Glutamatergic neuron (in vitro differentiated cells): Measurements from ENCODE around the gene ARHGAP31. TPM values are rescaled to one million over a fixed set of nuclear protein-coding genes. Genes with fewer than 3 reads are reported as not detected.

ENCODE experiments used
- DNase-seq: peaks from one replicate; pipeline ENCODE4 v3.0.0; 2022
- H3K27ac Mint-ChIP-seq: one replicate; pipeline ENCODE4 v1.8.0; 2020; ENCODE audit warnings: mild to moderate bottlenecking, mixed read lengths, inconsistent platforms; ENCODE audit not compliant: unreplicated experiment
- H3K27me3 Mint-ChIP-seq: one replicate; pipeline ENCODE4 v1.8.0; 2020; ENCODE audit warnings: mild to moderate bottlenecking, moderate library complexity, mixed read lengths, inconsistent platforms; ENCODE audit not compliant: unreplicated experiment
- H3K36me3 Mint-ChIP-seq: one replicate; pipeline ENCODE4 v1.8.0; 2020; ENCODE audit warnings: mild to moderate bottlenecking, mixed read lengths, inconsistent platforms; ENCODE audit not compliant: unreplicated experiment
- H3K4me1 Mint-ChIP-seq: one replicate; pipeline ENCODE4 v1.8.0; 2020; ENCODE audit warnings: mild to moderate bottlenecking, low read depth, mixed read lengths, inconsistent platforms; ENCODE audit not compliant: unreplicated experiment
- H3K4me3 Mint-ChIP-seq: one replicate; pipeline ENCODE4 v1.8.0; 2020; ENCODE audit warnings: mild to moderate bottlenecking, mixed read lengths, inconsistent platforms; ENCODE audit not compliant: unreplicated experiment
- H3K9me3 Mint-ChIP-seq: one replicate; pipeline ENCODE4 v1.8.0; 2020; ENCODE audit warnings: mild to moderate bottlenecking, moderate library complexity, mixed read lengths, inconsistent platforms; ENCODE audit not compliant: unreplicated experiment
- CTCF ChIP-seq: fragments of 200-600 bp; sonication (generic); IDR thresholded peaks from one replicate; pipeline ENCODE4 v1.5.0; 2021; ENCODE audit not compliant: partially characterized antibody, unreplicated experiment
- total RNA-seq: library from RNA; stranded (reverse); fragmentation: NEBNext Ultra II Directional; extraction: Animal tissue kit (Norgen Biotek cat#: 25700); gene quantifications from one replicate; pipeline ENCODE4 v1.2.1, GENCODE V29; 2021; ENCODE audit not compliant: unreplicated experiment

The ARHGAP31 gene
- total RNA-seq, 1 donor from 2014 or later = 0.20 TPM

- Mint-ChIP-seq H3K4me3 (no peak overlapping the region), H3K27ac (no peak overlapping the region), H3K9me3 (no peaks in the 10 kb centered on the region), H3K4me1 (no peaks in the 10 kb centered on the region), H3K27me3 (peaks cover 5% of the 10 kb centered on the region), H3K36me3 (peaks cover 4% of the 10 kb centered on the region)
- DNase-seq = no peak
- no peak for TF ChIP-seq CTCF
These were observed 114.2 kb downstream of the ARHGAP31 start for GRCh38 chr3:119408243-119408950.

DNA sequence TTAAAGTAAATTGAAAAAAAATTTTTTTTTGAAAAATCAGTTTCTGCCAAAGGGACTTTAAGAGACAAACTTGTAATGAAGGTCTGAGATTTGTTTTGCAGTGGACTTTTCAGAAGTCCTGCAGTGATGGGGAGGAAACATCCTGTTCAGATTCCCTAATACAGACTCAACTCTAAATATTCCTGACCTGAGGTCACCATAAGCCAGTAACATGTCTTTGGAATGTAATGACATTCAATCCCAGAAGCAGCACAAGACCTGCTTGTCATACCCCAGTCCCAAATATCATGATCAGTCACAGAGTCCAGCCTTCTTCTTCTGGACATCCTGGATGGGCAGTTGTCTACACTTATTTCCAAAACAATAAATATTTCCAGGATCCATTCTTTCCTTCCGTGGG, 115.7 kb downstream of the ARHGAP31 start:
- DNase-seq = no peak
- Mint-ChIP-seq H3K27ac (no peak overlapping the region), H3K9me3 (no peaks in the 10 kb centered on the region), H3K4me1 (no peaks in the 10 kb centered on the region), H3K27me3 (peaks cover 5% of the 10 kb centered on the region), H3K4me3 (no peak overlapping the region), H3K36me3 (peaks cover 4% of the 10 kb centered on the region)
- TF ChIP-seq CTCF = no peak

GRCh38 chr3:119413603-119414280, 119.6 kb downstream of the ARHGAP31 start:
- TF ChIP-seq CTCF = no peak
- no peak for DNase-seq
- no peak overlapping the region for H3K27ac Mint-ChIP-seq
- no peaks in the 10 kb centered on the region for H3K9me3 Mint-ChIP-seq
- H3K36me3 Mint-ChIP-seq = peaks cover 4% of the 10 kb centered on the region
- no peaks in the 10 kb centered on the region for H3K4me1 Mint-ChIP-seq
- peaks cover 5% of the 10 kb centered on the region for H3K27me3 Mint-ChIP-seq
- no peak overlapping the region for H3K4me3 Mint-ChIP-seq

DNA sequence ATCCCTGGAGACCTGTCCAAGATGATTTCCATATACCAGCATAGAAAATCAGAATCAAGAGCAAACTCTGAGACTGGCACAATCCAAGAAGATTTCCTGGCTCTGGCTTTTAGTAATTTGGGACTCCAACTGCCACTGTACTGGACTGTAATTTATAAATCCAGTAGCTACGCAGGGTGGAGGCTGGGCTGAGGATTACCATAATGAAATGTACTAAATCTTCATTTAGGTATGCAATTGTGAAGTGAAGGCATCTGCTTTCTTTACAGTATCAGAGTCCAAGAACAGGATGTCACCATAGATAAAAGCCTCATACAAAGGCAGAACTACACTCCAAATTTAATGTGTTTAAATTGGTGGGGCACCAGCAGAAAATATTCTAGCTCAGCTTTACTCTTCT, 122.7 kb downstream of the ARHGAP31 start:
- Mint-ChIP-seq H3K4me1 (no peaks in the 10 kb centered on the region), H3K9me3 (no peaks in the 10 kb centered on the region), H3K27ac (no peak overlapping the region), H3K36me3 (no peaks in the 10 kb centered on the region), H3K4me3 (no peak overlapping the region), H3K27me3 (peaks cover 6% of the 10 kb centered on the region)
- no peak for TF ChIP-seq CTCF
- DNase-seq = no peak
